GM12872 (cell line): Measurements from ENCODE around the gene PTPN21.

Experiments used
- TF ChIP-seq, protein P1 (sequence below): IDR thresholded peaks from 3 replicates; pipeline ENCODE4 v1.5.1; 2011; ENCODE audit warnings: low read depth, mild to moderate bottlenecking, low read length, moderate library complexity; ENCODE audit not compliant: insufficient read depth

Gene PTPN21

DNA sequence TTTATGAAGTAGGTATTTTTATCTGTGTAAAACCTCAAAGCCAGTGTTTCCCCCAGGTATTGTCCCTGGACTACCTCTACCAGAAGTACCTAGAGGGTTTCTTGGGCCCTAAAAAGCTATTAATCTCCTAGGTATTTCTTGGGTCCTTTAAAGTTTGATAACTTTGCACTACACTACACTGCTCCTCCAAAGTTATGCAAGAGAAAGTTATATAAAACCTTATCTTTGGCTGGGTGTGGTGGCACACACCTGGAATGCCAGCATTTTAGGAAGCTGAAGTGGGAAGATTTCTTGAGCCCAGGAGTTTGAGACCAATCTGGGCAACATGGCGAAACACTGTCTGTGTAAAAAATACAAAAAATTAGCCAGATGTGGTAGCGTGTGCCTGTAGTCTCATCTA, 34.9 kb downstream of the PTPN21 start:
- TF ChIP-seq, protein P1, sequence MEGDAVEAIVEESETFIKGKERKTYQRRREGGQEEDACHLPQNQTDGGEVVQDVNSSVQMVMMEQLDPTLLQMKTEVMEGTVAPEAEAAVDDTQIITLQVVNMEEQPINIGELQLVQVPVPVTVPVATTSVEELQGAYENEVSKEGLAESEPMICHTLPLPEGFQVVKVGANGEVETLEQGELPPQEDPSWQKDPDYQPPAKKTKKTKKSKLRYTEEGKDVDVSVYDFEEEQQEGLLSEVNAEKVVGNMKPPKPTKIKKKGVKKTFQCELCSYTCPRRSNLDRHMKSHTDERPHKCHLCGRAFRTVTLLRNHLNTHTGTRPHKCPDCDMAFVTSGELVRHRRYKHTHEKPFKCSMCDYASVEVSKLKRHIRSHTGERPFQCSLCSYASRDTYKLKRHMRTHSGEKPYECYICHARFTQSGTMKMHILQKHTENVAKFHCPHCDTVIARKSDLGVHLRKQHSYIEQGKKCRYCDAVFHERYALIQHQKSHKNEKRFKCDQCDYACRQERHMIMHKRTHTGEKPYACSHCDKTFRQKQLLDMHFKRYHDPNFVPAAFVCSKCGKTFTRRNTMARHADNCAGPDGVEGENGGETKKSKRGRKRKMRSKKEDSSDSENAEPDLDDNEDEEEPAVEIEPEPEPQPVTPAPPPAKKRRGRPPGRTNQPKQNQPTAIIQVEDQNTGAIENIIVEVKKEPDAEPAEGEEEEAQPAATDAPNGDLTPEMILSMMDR, result no peak

GRCh38 chr14:88518592-88519512, 36.0 kb downstream of the PTPN21 start:
- TF ChIP-seq, protein P1, result no peak

DNA sequence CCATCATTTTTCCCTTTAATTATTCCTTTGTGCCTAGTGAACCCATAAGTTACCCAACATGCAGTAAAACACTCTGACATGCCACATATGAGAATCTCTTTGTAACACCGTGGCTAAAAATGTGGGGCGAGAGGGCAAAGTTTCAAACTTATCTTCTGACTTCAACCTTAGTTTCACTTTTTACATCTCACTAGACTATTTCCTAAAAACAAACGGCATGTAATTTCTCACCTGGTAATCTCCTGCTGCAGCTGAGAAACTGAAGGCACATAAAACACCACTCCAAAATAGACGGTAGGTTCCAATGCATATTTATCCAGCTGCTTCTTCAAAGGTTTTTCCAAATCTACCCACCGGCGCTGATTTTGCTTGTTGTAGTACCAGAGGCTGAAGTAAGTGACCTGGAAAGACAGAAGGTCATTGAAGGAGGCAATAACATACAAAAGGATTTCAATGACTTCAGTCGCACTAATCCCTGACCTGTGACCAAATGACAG, 37.9 kb downstream of the PTPN21 start:
- TF ChIP-seq, protein P1, result no peak

- TF ChIP-seq, protein P1, result no peak
These were observed 39.1 kb downstream of the PTPN21 start for GRCh38 chr14:88515499-88516221.

GRCh38 chr14:88507208-88507607, 47.6 kb downstream of the PTPN21 start:
- TF ChIP-seq, protein P1, result no peak

- TF ChIP-seq, protein P1, result no peak
These were observed 49.2 kb downstream of the PTPN21 start for GRCh38 chr14:88505621-88506020.

DNA sequence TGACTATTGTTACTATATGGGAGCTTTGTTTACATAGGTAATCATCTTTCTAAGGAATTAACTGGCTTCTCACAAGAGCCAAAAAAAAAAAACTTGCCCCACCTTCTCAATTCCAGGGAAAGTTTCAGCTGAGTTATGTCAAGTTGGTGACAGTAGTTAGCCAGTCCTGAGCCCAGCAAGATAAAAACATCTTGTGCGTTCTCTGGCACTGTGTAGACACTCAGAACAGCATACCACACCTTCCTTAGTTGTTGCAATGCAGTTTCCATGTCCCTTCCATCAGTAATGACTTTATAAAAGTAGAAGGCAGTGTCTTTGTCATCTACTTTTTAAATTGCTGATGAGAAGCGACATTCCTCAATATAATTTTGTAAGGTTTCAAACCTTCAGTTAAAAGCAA, 50.2 kb downstream of the PTPN21 start:
- TF ChIP-seq, protein P1, result no peak
